Measurements from ENCODE around the gene PPP1R13L.
"Not testable (repeated sequence)": the region's sequence is repeated elsewhere in the genome, so short reads cannot be mapped to it uniquely, and the experiment has no call there.

Gene PPP1R13L

DNA sequence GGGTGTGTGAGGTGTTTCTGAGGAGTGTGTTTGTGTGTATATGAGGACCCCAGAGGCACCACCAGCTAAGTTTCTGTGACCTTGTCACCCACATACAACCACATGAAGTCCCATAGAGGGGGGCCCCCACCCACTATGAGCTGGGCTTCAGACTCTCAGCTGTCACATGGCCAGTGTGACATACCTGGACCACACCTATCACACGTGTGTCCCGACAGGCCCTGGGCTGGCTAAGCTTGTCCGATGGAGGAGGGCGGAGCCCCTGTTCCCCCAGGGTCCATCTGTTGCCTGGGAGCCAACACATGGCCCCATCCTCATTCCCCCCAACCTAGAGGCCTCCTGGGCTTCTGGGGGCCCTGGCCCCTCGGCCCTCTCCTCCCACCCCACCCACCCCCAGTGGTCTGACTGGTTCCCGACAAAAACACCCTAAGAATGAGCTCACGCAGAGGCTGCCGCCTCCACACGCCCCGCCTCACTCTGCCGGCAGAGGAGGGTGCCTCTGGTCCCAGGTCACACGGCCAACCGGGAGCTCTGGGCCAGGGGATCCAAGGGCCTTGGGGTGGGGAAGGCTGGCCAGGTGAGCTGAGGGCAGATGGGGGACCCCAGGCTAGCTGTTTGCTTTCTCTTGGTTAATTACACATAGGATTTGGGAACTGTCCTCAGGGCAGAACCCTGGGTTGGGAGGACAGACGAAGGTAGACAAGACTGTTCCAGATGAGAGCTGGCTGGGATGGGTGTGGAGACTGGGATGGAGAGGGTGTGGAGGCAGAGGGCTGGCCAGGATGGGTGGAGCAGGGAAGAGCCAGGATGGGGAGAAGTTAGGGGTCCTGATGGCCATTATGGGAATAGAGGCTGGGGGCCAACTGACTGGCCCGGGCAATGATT lies 60.0 kb downstream of the PPP1R13L start:
- DNase-seq: no peak

GRCh38 chr19:45342911-45343310 lies 62.0 kb downstream of the PPP1R13L start:
- no peak for DNase-seq

- DNase-seq: no peak
Measured at GRCh38 chr19:45340899-45341453, 63.9 kb downstream of the PPP1R13L start.

GRCh38 chr19:45340232-45340898 lies 64.5 kb downstream of the PPP1R13L start, which contains the start of gene KLC3:
Gene KLC3 (plus strand): TSS chr19:45340750. CDS start chr19:45345542, 4,792 bp downstream.
- DNase-seq: no peak

DNA sequence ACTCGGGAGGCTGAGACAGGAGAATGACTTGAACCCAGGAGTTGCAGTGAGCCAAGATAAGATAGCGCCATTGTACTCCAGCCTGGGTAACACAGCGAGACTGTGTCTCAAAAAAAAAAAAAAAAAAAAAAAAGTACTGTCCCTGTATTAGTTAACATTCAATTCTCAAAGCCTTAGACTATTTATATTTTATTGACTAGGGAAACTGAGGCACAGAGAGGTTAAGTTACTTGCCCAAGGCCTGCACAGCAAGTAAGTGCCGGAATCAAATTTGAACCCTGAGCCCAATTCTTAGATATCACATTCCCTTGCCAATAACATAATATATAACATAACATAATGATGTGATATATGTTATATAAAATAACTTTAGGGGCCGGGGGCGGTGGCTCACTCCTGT lies 65.2 kb downstream of the PPP1R13L start:
- no peak for DNase-seq

DNA sequence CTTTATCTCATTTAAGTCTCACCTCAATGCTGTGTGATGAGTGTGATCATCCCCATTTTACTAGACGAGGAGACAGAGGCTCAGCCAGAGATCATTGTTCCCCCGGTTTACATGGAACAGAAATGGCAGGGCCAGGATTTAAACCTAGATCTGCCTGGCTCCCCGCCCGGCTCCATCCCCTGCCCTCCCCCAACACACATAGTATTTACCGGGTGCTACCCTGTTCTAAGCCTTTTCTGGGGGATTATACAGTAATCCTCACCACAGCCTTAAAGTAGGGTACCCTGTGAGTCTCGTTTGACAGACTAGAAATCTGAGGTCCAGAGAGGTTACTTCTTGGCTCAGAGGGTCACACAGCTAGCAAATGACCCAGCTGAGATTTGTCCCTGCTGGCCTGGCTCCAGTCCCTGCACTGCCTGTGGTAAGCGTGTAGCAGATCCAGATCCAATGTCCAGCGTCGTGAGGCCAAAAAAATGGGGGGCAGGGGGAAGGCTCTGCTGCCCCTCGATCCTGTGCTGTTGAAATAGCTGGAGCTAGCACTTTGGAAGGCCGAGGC lies 68.1 kb downstream of the PPP1R13L start:
- DNase-seq: no peak

GRCh38 chr19:45334881-45335280 lies 70.0 kb downstream of the PPP1R13L start:
- DNase-seq: not testable (repeated sequence)

- DNase-seq: no peak
Measured at GRCh38 chr19:45333609-45334303, 71.1 kb downstream of the PPP1R13L start.

- no peak for DNase-seq
Measured at GRCh38 chr19:45331411-45331810, 73.5 kb downstream of the PPP1R13L start.
